AG09319 (cell line): ENCODE data around the gene PRKCB.

Source experiments
- DNase-seq: peaks from one replicate; pipeline ENCODE4 v3.0.0-alpha.2; 2010; ENCODE audit warnings: low read depth; ENCODE audit errors: extremely low read depth
- TF ChIP-seq, protein P1 (sequence below): IDR thresholded peaks from 2 replicates; pipeline ENCODE4 v1.5.1; 2011; ENCODE audit warnings: low read depth, mild to moderate bottlenecking, inconsistent platforms, low read length, moderate library complexity

The PRKCB gene

GRCh38 chr16:24163935-24164334 lies 328.2 kb downstream of the PRKCB start:
- no peak for DNase-seq
- TF ChIP-seq, protein P1, sequence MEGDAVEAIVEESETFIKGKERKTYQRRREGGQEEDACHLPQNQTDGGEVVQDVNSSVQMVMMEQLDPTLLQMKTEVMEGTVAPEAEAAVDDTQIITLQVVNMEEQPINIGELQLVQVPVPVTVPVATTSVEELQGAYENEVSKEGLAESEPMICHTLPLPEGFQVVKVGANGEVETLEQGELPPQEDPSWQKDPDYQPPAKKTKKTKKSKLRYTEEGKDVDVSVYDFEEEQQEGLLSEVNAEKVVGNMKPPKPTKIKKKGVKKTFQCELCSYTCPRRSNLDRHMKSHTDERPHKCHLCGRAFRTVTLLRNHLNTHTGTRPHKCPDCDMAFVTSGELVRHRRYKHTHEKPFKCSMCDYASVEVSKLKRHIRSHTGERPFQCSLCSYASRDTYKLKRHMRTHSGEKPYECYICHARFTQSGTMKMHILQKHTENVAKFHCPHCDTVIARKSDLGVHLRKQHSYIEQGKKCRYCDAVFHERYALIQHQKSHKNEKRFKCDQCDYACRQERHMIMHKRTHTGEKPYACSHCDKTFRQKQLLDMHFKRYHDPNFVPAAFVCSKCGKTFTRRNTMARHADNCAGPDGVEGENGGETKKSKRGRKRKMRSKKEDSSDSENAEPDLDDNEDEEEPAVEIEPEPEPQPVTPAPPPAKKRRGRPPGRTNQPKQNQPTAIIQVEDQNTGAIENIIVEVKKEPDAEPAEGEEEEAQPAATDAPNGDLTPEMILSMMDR = no peak

DNA sequence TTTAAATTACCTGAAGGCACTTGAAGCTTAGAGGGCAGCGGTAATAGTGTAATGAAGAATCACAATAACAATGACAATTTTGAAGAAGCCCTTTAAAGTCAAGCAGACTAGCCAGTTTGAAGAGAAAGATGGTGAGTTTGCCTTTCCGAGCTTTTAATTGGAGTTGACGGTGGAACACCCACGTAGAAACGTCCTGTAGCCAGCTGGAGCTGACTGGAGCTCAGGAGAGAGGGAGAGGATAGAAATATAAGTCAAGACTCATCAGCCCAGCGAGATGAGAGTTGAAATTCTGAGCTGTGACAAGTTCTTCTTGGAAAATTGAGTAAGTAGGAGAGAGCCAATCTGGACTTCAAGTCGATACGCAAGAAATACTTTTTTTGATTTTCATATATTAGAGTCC lies 328.6 kb downstream of the PRKCB start:
- DNase-seq = no peak
- TF ChIP-seq, protein P1 = no peak

DNA sequence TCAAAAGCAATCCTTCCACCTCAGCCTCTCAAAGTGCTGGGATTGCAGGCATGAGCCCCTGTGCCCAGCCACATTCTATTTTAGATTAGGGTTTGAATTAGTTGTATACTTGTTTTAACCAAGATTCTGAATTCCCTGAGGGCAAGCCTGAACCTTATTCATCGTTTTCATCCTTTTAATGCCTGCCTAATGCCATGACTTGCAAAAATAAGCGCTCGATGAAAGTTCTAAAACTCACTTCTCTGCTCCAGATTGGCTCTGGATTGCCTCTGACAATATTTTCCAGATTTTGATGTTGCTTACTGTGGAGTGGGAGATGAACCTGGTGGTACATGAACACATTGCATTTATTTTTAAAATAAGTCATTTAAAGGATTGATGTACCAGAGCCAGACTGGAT lies 329.5 kb downstream of the PRKCB start:
- TF ChIP-seq, protein P1 = no peak
- no peak for DNase-seq

- no peak for DNase-seq
Observed at GRCh38 chr16:24166661-24167528, 331.1 kb downstream of the PRKCB start.

GRCh38 chr16:24168856-24169255 lies 333.1 kb downstream of the PRKCB start:
- no peak for DNase-seq
- TF ChIP-seq, protein P1 = no peak

More at GRCh38 chr16:24166661-24167528, 331.1 kb downstream of the PRKCB start:
- TF ChIP-seq, protein P1 = no peak

GRCh38 chr16:24170407-24170806 lies 334.6 kb downstream of the PRKCB start:
- no peak for DNase-seq
- TF ChIP-seq, protein P1 = no peak

GRCh38 chr16:24174504-24174903 lies 338.7 kb downstream of the PRKCB start:
- TF ChIP-seq, protein P1 = no peak
- no peak for DNase-seq
